ENCODE data around the gene RASD1.

DNA sequence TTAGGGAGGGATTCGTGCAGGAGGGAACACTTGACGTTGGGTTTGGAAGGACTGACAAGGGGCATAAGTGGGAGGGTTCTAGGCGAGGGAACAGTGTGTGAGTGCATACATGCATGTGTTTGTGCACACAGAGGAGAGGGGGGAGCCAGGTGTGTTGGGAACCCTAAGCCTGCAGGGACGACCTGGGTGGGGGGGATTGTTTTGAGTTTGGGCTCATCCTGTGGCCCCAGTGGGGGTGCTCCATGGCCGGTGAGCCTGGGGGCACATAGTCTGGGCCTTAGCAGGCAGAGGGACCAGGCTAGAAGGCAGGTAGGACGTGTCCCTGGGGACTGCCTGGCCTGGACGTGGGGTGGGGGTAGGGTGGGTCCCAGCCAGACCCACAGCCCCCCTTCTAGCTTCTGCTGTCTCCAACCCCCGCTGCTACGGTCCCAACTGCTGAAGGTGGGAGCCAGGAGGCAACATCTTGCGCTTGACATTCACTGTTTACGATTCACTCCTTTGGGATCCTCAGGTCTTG, 11.9 kb upstream of the RASD1 start:
- TF ChIP-seq, protein P1, sequence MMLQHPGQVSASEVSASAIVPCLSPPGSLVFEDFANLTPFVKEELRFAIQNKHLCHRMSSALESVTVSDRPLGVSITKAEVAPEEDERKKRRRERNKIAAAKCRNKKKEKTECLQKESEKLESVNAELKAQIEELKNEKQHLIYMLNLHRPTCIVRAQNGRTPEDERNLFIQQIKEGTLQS (IDR thresholded peaks at IDR 0.05) = no peak
- TF ChIP-seq CTCF (IDR thresholded peaks at IDR 0.05; ENCODE audit: low read depth, low read length, missing input control) (no peak), EGR1 (IDR thresholded peaks at IDR 0.05; ENCODE audit: low read depth in 2 of 2) (no peak), TAF1 (conservative IDR thresholded peaks at IDR 0.05) (no peak), REST (IDR thresholded peaks at IDR 0.05) (no peak), HNF4A (conservative IDR thresholded peaks at IDR 0.05) (no peak)

All from liver (tissue), 3 donors.